ENCODE measurements around the gene C6orf52. TPM values are rescaled to one million over a fixed set of nuclear protein-coding genes. Genes with fewer than 3 reads are reported as not detected.

C6orf52 gene
- total and polyA plus RNA-seq, 2 of the 13 experiments (the other 11 are each of a cell fraction or from before 2014, with no cell fraction given), result 0.50 to 0.53 TPM

DNA sequence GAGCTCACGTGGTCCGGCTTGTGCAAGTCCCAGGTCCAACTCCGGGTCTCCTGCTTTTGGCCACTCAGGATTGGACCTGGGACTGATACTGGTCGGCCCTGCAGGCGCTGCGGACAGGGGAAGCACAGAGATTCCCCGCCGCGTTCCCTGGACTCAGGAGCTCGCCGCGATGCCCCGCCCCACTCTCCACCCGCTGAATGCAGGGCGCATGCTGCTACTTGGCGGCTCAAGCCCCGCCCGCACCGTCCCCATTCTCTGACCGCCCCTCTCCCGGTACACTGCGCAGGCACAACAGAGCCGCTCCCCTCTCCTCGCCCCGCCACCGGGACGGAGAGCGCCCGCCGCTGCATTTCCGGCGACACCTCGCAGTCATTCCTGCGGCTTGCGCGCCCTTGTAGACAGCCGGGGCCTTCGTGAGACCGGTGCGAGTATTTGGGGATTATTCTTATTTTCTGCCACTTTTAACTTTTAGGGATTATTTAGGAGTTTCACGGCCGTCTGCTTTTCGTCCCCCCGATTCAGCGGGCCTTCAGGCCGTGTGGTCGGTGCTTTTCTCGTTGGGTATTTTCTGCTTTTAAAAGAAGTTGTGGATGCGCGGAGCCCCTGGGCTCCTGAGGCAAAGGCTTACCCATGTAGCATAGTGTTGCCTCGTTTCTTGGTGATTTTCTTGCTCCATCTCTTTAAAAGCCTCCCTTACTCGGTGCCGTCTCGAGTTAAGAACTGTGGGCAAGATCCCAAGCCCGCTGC is 28.6 kb upstream of the C6orf52 start, which contains the start of gene TMEM14C (continued):
- TF ChIP-seq ZNF83 (CRISPR knock-in tag; IDR thresholded peaks at IDR 0.05; ENCODE audit: borderline replicate concordance) (0 out of 2 replicates have a peak, but pooled peaks have one; percentile 64), RCOR2 (CRISPR knock-in tag; IDR thresholded peaks at IDR 0.05) (0 out of 2 replicates have a peak, but pooled peaks have one; percentile 9), TOPORS (CRISPR knock-in tag; IDR thresholded peaks at IDR 0.05) (no peak; the same call in 1 of the 2 replicates), MIER2 (CRISPR knock-in tag; IDR thresholded peaks at IDR 0.05) (peak; percentile 66), SATB2 (CRISPR knock-in tag; IDR thresholded peaks at IDR 0.05) (peak; percentile 91; the same call in 1 of the 2 replicates), MAFF (IDR thresholded peaks at IDR 0.05; ENCODE audit: low read depth, low read length) (no peak), RFX3 (CRISPR knock-in tag; IDR thresholded peaks at IDR 0.05) (0 out of 2 replicates have a peak, but pooled peaks have one; percentile 7), ZSCAN21 (CRISPR knock-in tag; IDR thresholded peaks at IDR 0.05; ENCODE audit: borderline replicate concordance) (peak; percentile 65; the same call in 1 of the 2 replicates), ZNF337 (CRISPR knock-in tag; IDR thresholded peaks at IDR 0.05; ENCODE audit: borderline replicate concordance, low read depth) (peak; percentile 93), ZSCAN29 (CRISPR knock-in tag; conservative IDR thresholded peaks at IDR 0.05) (peak; percentile 99), TCF7 (IDR thresholded peaks at IDR 0.05; ENCODE audit: low read depth) (no peak), EZH2 (conservative IDR thresholded peaks at IDR 0.05; ENCODE audit: low read depth, low read length) (no peak), ZNF143 (CRISPR knock-in tag; IDR thresholded peaks at IDR 0.05) (peak; percentile 25; the same call in 1 of the 2 replicates), EP300 (IDR thresholded peaks at IDR 0.05; ENCODE audit: low read depth in 2 of 2, low read length in 2 of 2) (peak in 1 of 2 experiments; percentile 58; a peak in 2 of 4 replicates), EP300 (CRISPR knock-in tag; IDR thresholded peaks at IDR 0.05; ENCODE audit: borderline replicate concordance) (peak; percentile 14; the same call in 1 of the 2 replicates), ZBTB40 (IDR thresholded peaks at IDR 0.05) (no peak), ZBTB40 (CRISPR knock-in tag; IDR thresholded peaks at IDR 0.05) (peak; percentile 88; the same call in 1 of the 2 replicates)
- TF ChIP-seq, protein P1, sequence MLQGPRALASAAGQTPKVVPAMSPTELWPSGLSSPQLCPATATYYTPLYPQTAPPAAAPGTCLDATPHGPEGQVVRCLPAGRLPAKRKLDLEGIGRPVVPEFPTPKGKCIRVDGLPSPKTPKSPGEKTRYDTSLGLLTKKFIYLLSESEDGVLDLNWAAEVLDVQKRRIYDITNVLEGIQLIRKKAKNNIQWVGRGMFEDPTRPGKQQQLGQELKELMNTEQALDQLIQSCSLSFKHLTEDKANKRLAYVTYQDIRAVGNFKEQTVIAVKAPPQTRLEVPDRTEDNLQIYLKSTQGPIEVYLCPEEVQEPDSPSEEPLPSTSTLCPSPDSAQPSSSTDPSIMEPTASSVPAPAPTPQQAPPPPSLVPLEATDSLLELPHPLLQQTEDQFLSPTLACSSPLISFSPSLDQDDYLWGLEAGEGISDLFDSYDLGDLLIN (CRISPR knock-in tag; IDR thresholded peaks at IDR 0.05; ENCODE audit: borderline replicate concordance), result 0 out of 2 replicates have a peak, but pooled peaks have one; percentile 45
